Stimulated activated naive B cell treated with anti-CD40 and anti-IgM and Interleukin-4, amounts not matched to agents 10 μg/mL and 1 μg/mL and 100 μg/mL, for 72 hours (primary cell): ENCODE data around the gene FYTTD1.

Experiments used
- ATAC-seq, 2 donors: fragments of 150-1000 bp; cut with Tn5 transposase; replicated peaks; 2 replicates each; pipeline ENCODE4 v1.10.0; 2021; ENCODE audit warnings: moderate library complexity in 1 of 2
- DNase-seq: peaks from one replicate; pipeline ENCODE4 v3.0.0; 2021
- H3K27ac Mint-ChIP-seq: one replicate; pipeline ENCODE4 v1.8.0; 2022; ENCODE audit warnings: mild to moderate bottlenecking, mixed read lengths
- H3K27me3 Mint-ChIP-seq, 2 donors: one replicate each; pipeline ENCODE4 v1.8.0; 2022; ENCODE audit warnings: mixed read lengths in 2 of 2
- H3K36me3 Mint-ChIP-seq, 2 donors: one replicate each; pipeline ENCODE4 v1.8.0; 2022; ENCODE audit warnings: mixed read lengths in 2 of 2, mild to moderate bottlenecking in 1 of 2
- H3K4me1 Mint-ChIP-seq, 2 donors: one replicate each; pipeline ENCODE4 v1.8.0; 2022; ENCODE audit warnings: mixed read lengths in 2 of 2, mild to moderate bottlenecking in 1 of 2
- H3K4me3 Mint-ChIP-seq, 2 donors: one replicate each; pipeline ENCODE4 v1.8.0; 2022; ENCODE audit warnings: mild to moderate bottlenecking in 2 of 2, mixed read lengths in 2 of 2, moderate library complexity in 1 of 2
- H3K9me3 Mint-ChIP-seq, 2 donors: one replicate each; pipeline ENCODE4 v1.8.0; 2022; ENCODE audit warnings: mixed read lengths in 2 of 2, mild to moderate bottlenecking in 1 of 2

FYTTD1 gene

GRCh38 chr3:197749315-197749600 is 425 bp upstream of the FYTTD1 start:
- Mint-ChIP-seq H3K36me3 (peaks cover 7 to 21% of the 10 kb centered on the region in 2 donors), H3K4me1 (peaks cover 25 to 44% of the 10 kb centered on the region in 2 donors), H3K27me3 (no peaks in the 10 kb centered on the region), H3K9me3 (no peaks in the 10 kb centered on the region), H3K27ac (peak overlapping the region; percentile 94), H3K4me3 (peak overlapping the region; percentile 92 to 97)
- DNase-seq (peak; percentile 70), ATAC-seq (peak; percentile 65 to 69)

GRCh38 chr3:197750396-197750831 is 731 bp downstream of the FYTTD1 start:
- peak overlapping the region; percentile 95 for H3K27ac Mint-ChIP-seq
- H3K36me3 Mint-ChIP-seq = peaks cover 7 to 26% of the 10 kb centered on the region in 2 donors
- peak overlapping the region; percentile 92 to 97 for H3K4me3 Mint-ChIP-seq
- DNase-seq (peak; percentile 40), ATAC-seq (peak; percentile 52 to 53)
- no peaks in the 10 kb centered on the region for H3K9me3 Mint-ChIP-seq
- H3K27me3 Mint-ChIP-seq = no peaks in the 10 kb centered on the region
- H3K4me1 Mint-ChIP-seq = peaks cover 27 to 51% of the 10 kb centered on the region in 2 donors

- H3K27me3 Mint-ChIP-seq = no peaks in the 10 kb centered on the region
- H3K27ac Mint-ChIP-seq = peak overlapping the region; percentile 95
- peak overlapping the region; percentile 92 to 97 for H3K4me3 Mint-ChIP-seq
- DNase-seq = peak; percentile 36
- H3K9me3 Mint-ChIP-seq = no peaks in the 10 kb centered on the region
- peaks cover 7 to 31% of the 10 kb centered on the region in 2 donors for H3K36me3 Mint-ChIP-seq
- H3K4me1 Mint-ChIP-seq = peaks cover 31 to 52% of the 10 kb centered on the region in 2 donors
- ATAC-seq = no peak
Measured at GRCh38 chr3:197750858-197751737, 1.4 kb downstream of the FYTTD1 start.

- Mint-ChIP-seq H3K27ac (peak overlapping the region; percentile 84), H3K36me3 (peaks cover 7 to 38% of the 10 kb centered on the region in 2 donors), H3K4me1 (peaks cover 29 to 49% of the 10 kb centered on the region in 2 donors), H3K4me3 (peak overlapping the region; percentile 73 to 80), H3K9me3 (no peaks in the 10 kb centered on the region), H3K27me3 (no peaks in the 10 kb centered on the region)
- DNase-seq = no peak
- no peak for ATAC-seq
Measured at GRCh38 chr3:197752107-197752506, 2.4 kb downstream of the FYTTD1 start.

GRCh38 chr3:197753263-197753662 is 3.6 kb downstream of the FYTTD1 start:
- Mint-ChIP-seq H3K4me3 (peak overlapping the region in 1 of 2 donors; percentile 59), H3K36me3 (peaks cover 9 to 40% of the 10 kb centered on the region in 2 donors), H3K9me3 (no peaks in the 10 kb centered on the region), H3K4me1 (peaks cover 28 to 47% of the 10 kb centered on the region in 2 donors), H3K27me3 (no peaks in the 10 kb centered on the region), H3K27ac (no peak overlapping the region)
- ATAC-seq (no peak), DNase-seq (no peak)

- Mint-ChIP-seq H3K4me1 (peaks cover 19 to 31% of the 10 kb centered on the region in 2 donors), H3K27me3 (no peaks in the 10 kb centered on the region), H3K36me3 (peaks cover 2 to 24% of the 10 kb centered on the region in 2 donors), H3K4me3 (no peak overlapping the region), H3K9me3 (no peaks in the 10 kb centered on the region), H3K27ac (no peak overlapping the region)
- DNase-seq (no peak), ATAC-seq (no peak)
Measured at GRCh38 chr3:197756704-197757103, 7.0 kb downstream of the FYTTD1 start.

- Mint-ChIP-seq H3K36me3 (peaks cover 5 to 26% of the 10 kb centered on the region in 2 donors), H3K27me3 (no peaks in the 10 kb centered on the region), H3K27ac (no peak overlapping the region), H3K9me3 (no peaks in the 10 kb centered on the region), H3K4me3 (no peak overlapping the region), H3K4me1 (peaks cover 10 to 22% of the 10 kb centered on the region in 2 donors)
- ATAC-seq = no peak
- DNase-seq = no peak
Measured at GRCh38 chr3:197758512-197758911, 8.8 kb downstream of the FYTTD1 start.

- ATAC-seq (no peak), DNase-seq (no peak)
- Mint-ChIP-seq H3K36me3 (peaks cover 20 to 23% of the 10 kb centered on the region in 2 donors), H3K4me1 (no peaks in the 10 kb centered on the region), H3K4me3 (no peak overlapping the region), H3K27me3 (no peaks in the 10 kb centered on the region), H3K9me3 (no peaks in the 10 kb centered on the region), H3K27ac (no peak overlapping the region)
Measured at GRCh38 chr3:197761784-197762183, 12.1 kb downstream of the FYTTD1 start.

GRCh38 chr3:197775317-197775716 is 25.6 kb downstream of the FYTTD1 start:
- no peaks in the 10 kb centered on the region for H3K27me3 Mint-ChIP-seq
- peaks cover 0 to 2% of the 10 kb centered on the region in 2 donors for H3K4me1 Mint-ChIP-seq
- H3K36me3 Mint-ChIP-seq = peaks cover 59 to 71% of the 10 kb centered on the region in 2 donors
- no peak for DNase-seq
- no peaks in the 10 kb centered on the region for H3K9me3 Mint-ChIP-seq
- no peak overlapping the region for H3K4me3 Mint-ChIP-seq
- ATAC-seq = no peak
- no peak overlapping the region for H3K27ac Mint-ChIP-seq

- Mint-ChIP-seq H3K9me3 (no peaks in the 10 kb centered on the region), H3K27me3 (no peaks in the 10 kb centered on the region), H3K36me3 (peaks cover 43 to 60% of the 10 kb centered on the region in 2 donors), H3K4me3 (peak overlapping the region; percentile 33 to 57), H3K27ac (peak overlapping the region; percentile 88), H3K4me1 (peaks cover 22 to 36% of the 10 kb centered on the region in 2 donors)
- ATAC-seq (peak; percentile 90 to 93), DNase-seq (peak; percentile 43)
Measured at GRCh38 chr3:197782230-197782629, 32.5 kb downstream of the FYTTD1 start.

GRCh38 chr3:197784019-197784585 is 34.4 kb downstream of the FYTTD1 start:
- DNase-seq (no peak), ATAC-seq (peak; percentile 55 to 56)
- peak overlapping the region; percentile 58 to 75 for H3K4me3 Mint-ChIP-seq
- no peaks in the 10 kb centered on the region for H3K9me3 Mint-ChIP-seq
- H3K27ac Mint-ChIP-seq = peak overlapping the region; percentile 98
- H3K4me1 Mint-ChIP-seq = peaks cover 25 to 48% of the 10 kb centered on the region in 2 donors
- H3K36me3 Mint-ChIP-seq = peaks cover 32 to 58% of the 10 kb centered on the region in 2 donors
- H3K27me3 Mint-ChIP-seq = no peaks in the 10 kb centered on the region

- Mint-ChIP-seq H3K36me3 (peaks cover 19 to 45% of the 10 kb centered on the region in 2 donors), H3K9me3 (no peaks in the 10 kb centered on the region), H3K27ac (peak overlapping the region; percentile 76), H3K27me3 (no peaks in the 10 kb centered on the region), H3K4me3 (peak overlapping the region in 1 of 2 donors; percentile 34), H3K4me1 (peaks cover 26 to 56% of the 10 kb centered on the region in 2 donors)
- DNase-seq = no peak
- ATAC-seq = no peak
Measured at GRCh38 chr3:197787412-197787811, 37.7 kb downstream of the FYTTD1 start.

- Mint-ChIP-seq H3K9me3 (no peaks in the 10 kb centered on the region), H3K36me3 (peaks cover 11 to 44% of the 10 kb centered on the region in 2 donors), H3K4me3 (peak overlapping the region in 1 of 2 donors; percentile 90), H3K4me1 (peaks cover 23 to 57% of the 10 kb centered on the region in 2 donors), H3K27ac (peak overlapping the region; percentile 98), H3K27me3 (no peaks in the 10 kb centered on the region)
- no peak for ATAC-seq
- no peak for DNase-seq
Measured at GRCh38 chr3:197789309-197789708, 39.6 kb downstream of the FYTTD1 start.

- Mint-ChIP-seq H3K27me3 (no peaks in the 10 kb centered on the region), H3K4me1 (peaks cover 21 to 54% of the 10 kb centered on the region in 2 donors), H3K9me3 (no peaks in the 10 kb centered on the region), H3K36me3 (peaks cover 7 to 37% of the 10 kb centered on the region in 2 donors), H3K27ac (peak overlapping the region; percentile 98), H3K4me3 (peak overlapping the region; percentile 90 to 93)
- no peak for ATAC-seq
- no peak for DNase-seq
Measured at GRCh38 chr3:197790033-197790432, 40.4 kb downstream of the FYTTD1 start.
